Liver (tissue), 9 donors: ENCODE data around the gene KIAA1755. TPM values are rescaled to one million over a fixed set of nuclear protein-coding genes. Genes with fewer than 3 reads are reported as not detected.

Source experiments
- DNase-seq: peaks from one replicate; pipeline ENCODE4 v3.0.0-alpha.2; 2017; ENCODE audit warnings: low spot score
- H3K27ac ChIP-seq, 2 donors: one replicate each; pipeline ENCODE4 v1.7.0; 2013; ENCODE audit warnings: inconsistent platforms in 2 of 2, low read length in 2 of 2, control low read depth in 1 of 2, low read depth in 1 of 2, mild to moderate bottlenecking in 1 of 2
- H3K27me3 ChIP-seq, 4 donors: one replicate each; pipeline versions ENCODE4 v1.6.1 to v1.7.0; 2013; ENCODE audit warnings: low read length in 3 of 4, inconsistent platforms in 1 of 4, mild to moderate bottlenecking in 1 of 4, moderate library complexity in 1 of 4; ENCODE audit not compliant: control insufficient read depth in 4 of 4, insufficient read depth in 4 of 4
- H3K36me3 ChIP-seq, 4 donors: one replicate each; pipeline versions ENCODE4 v1.6.1 to v1.7.0; 2013; ENCODE audit warnings: low read length in 3 of 4, mild to moderate bottlenecking in 3 of 4, low read depth in 1 of 4, moderate library complexity in 1 of 4; ENCODE audit not compliant: control insufficient read depth in 4 of 4, insufficient read depth in 3 of 4
- H3K4me1 ChIP-seq, 4 donors: one replicate each; pipeline versions ENCODE4 v1.6.1 to v1.7.0; 2013; ENCODE audit warnings: low read length in 3 of 4, mild to moderate bottlenecking in 3 of 4, moderate library complexity in 1 of 4; ENCODE audit not compliant: control insufficient read depth in 4 of 4, insufficient read depth in 4 of 4
- H3K4me3 ChIP-seq, 3 donors: one replicate each; pipeline versions ENCODE4 v1.6.1 to v1.7.0; 2013; ENCODE audit warnings: low read length in 3 of 3, control low read depth in 1 of 3, low read depth in 1 of 3, mild to moderate bottlenecking in 1 of 3
- H3K9ac ChIP-seq, 2 donors: one replicate each; pipeline ENCODE4 v1.7.0; 2013; ENCODE audit warnings: low read length in 2 of 2, mild to moderate bottlenecking in 2 of 2, moderate library complexity in 2 of 2, control low read depth in 1 of 2, low read depth in 1 of 2
- H3K9me3 ChIP-seq, 4 donors: one replicate each; pipeline versions ENCODE4 v1.6.1 to v1.7.0; 2013; ENCODE audit warnings: low read length in 3 of 4; ENCODE audit not compliant: control insufficient read depth in 4 of 4
- CTCF ChIP-seq: fragments of 150-350 bp; IDR thresholded peaks from 2 replicates; pipeline ENCODE4 v1.5.1; 2017; ENCODE audit warnings: improper control_type of control experiment, low read depth, low read length; ENCODE audit not compliant: missing input control
- EGR1 ChIP-seq, 2 donors: IDR thresholded peaks; 2 replicates each; pipeline ENCODE4 v1.6.1; 2016 to 2018; ENCODE audit warnings: antibody characterized with exemption in 2 of 2, low read depth in 2 of 2
- FOXA1 ChIP-seq: IDR thresholded peaks from 2 replicates; pipeline ENCODE4 v1.6.1; 2016; ENCODE audit warnings: antibody characterized with exemption
- FOXA2 ChIP-seq: IDR thresholded peaks from 2 replicates; pipeline ENCODE4 v1.6.1; 2016; ENCODE audit warnings: antibody characterized with exemption
- GABPA ChIP-seq, 2 donors: IDR thresholded peaks in 1 of 2; conservative IDR thresholded peaks in 1 of 2; 2 replicates each; pipeline ENCODE4 v1.6.1; 2016; ENCODE audit warnings: antibody characterized with exemption in 2 of 2, mild to moderate bottlenecking in 1 of 2, moderate library complexity in 1 of 2
- HNF4A ChIP-seq, 2 donors: conservative IDR thresholded peaks; 2 replicates each; pipeline ENCODE4 v1.6.1; 2016; ENCODE audit warnings: antibody characterized with exemption in 2 of 2, mild to moderate bottlenecking in 2 of 2
- HNF4G ChIP-seq: IDR thresholded peaks from 2 replicates; pipeline ENCODE4 v1.6.1; 2016; ENCODE audit warnings: antibody characterized with exemption
- JUND ChIP-seq, 2 donors: IDR thresholded peaks; 2 replicates each; pipeline ENCODE4 v1.6.1; 2016; ENCODE audit warnings: antibody characterized with exemption in 2 of 2
- MAX ChIP-seq: IDR thresholded peaks from 2 replicates; pipeline ENCODE4 v1.6.1; 2016; ENCODE audit warnings: antibody characterized with exemption
- NR2F2 ChIP-seq: IDR thresholded peaks from 2 replicates; pipeline ENCODE4 v1.6.1; 2016; ENCODE audit warnings: antibody characterized with exemption
- RAD21 ChIP-seq, 2 donors: IDR thresholded peaks; 2 replicates each; pipeline ENCODE4 v1.6.1; 2016; ENCODE audit warnings: antibody characterized with exemption in 2 of 2, mild to moderate bottlenecking in 2 of 2
- RXRA ChIP-seq, 2 donors: IDR thresholded peaks; 2 replicates each; pipeline ENCODE4 v1.6.1; 2017 to 2018; ENCODE audit warnings: antibody characterized with exemption in 2 of 2, mild to moderate bottlenecking in 1 of 2
- TAF1 ChIP-seq: conservative IDR thresholded peaks from 2 replicates; pipeline ENCODE4 v1.6.1; 2016; ENCODE audit warnings: antibody characterized with exemption, mild to moderate bottlenecking
- YY1 ChIP-seq: IDR thresholded peaks from 2 replicates; pipeline ENCODE4 v1.6.1; 2016; ENCODE audit warnings: antibody characterized with exemption, mild to moderate bottlenecking
- WGBS: extraction: QIAGEN DNeasy Blood & Tissue Kit; methylation state at CpG from one replicate; pipeline ENCODE4 v1.1.7; 2013; 5-methylcytosine and 5-hydroxymethylcytosine counted together
- polyA plus RNA-seq, 2 donors: library from polyadenylated mRNA; stranded (reverse) in 1 of 2; unstranded in 1 of 2; fragments of 200-250 nt in 1 of 2; fragments of >200 nt in 1 of 2; fragmentation: Nextera tagmentation in 1 of 2; extraction: Ambion mirVana in 1 of 2; gene quantifications; one replicate each; pipeline versions ENCODE4 v1.2.1 to v1.2.3, GENCODE V29; 2013 to 2015
- total RNA-seq, 2 donors: library from RNA; depleted of rRNA; stranded (reverse); fragments of >200 nt; gene quantifications; one replicate each; pipeline ENCODE4 v1.2.3, GENCODE V29; 2014
- TF ChIP-seq, protein P1 (sequence below): IDR thresholded peaks from 2 replicates; pipeline ENCODE4 v1.6.1; 2016; ENCODE audit warnings: antibody characterized with exemption, mild to moderate bottlenecking
- TF ChIP-seq, protein P2 (sequence below): IDR thresholded peaks from 2 replicates; pipeline ENCODE4 v1.6.1; 2016; ENCODE audit warnings: antibody characterized with exemption
- TF ChIP-seq, protein P3 (sequence below): IDR thresholded peaks from 2 replicates; pipeline ENCODE4 v1.6.1; 2016; ENCODE audit warnings: antibody characterized with exemption
- donor health status: healthy.
- donor health status: healthy.
- donor health status: healthy.
- donor health status: healthy.
- donor health status: healthy.

The KIAA1755 gene
- total and polyA plus RNA-seq, 4 donors, result 0.09 to 1.4 (median 0.81) TPM

DNA sequence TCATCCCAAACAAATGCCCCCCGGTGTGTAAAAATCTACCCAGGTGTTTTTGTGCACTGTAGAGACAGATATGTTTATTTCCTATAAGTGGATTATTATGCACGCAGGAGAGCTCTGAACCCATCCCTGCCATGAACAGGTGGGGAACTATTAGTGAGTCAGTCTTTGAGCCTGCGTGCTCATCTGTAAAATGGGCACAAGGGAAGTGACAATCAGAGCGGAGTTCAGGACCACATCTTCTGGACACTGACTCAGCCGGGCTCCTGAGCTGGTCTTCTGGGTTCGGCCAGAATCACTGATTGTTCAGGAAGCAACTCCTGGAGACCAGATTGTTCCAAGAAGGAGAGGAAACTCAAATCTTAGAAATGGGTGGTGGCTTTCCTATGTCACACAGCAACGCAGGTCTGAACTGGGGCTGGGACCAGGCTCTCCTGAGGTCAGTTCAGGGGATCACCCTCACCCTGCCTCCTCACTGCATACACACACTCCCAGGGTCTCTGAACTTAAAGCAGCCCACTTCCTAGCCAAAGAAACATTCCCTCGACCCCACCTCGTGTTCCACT lies 68.1 kb downstream of the KIAA1755 start (continued):
- TF ChIP-seq, protein P1, sequence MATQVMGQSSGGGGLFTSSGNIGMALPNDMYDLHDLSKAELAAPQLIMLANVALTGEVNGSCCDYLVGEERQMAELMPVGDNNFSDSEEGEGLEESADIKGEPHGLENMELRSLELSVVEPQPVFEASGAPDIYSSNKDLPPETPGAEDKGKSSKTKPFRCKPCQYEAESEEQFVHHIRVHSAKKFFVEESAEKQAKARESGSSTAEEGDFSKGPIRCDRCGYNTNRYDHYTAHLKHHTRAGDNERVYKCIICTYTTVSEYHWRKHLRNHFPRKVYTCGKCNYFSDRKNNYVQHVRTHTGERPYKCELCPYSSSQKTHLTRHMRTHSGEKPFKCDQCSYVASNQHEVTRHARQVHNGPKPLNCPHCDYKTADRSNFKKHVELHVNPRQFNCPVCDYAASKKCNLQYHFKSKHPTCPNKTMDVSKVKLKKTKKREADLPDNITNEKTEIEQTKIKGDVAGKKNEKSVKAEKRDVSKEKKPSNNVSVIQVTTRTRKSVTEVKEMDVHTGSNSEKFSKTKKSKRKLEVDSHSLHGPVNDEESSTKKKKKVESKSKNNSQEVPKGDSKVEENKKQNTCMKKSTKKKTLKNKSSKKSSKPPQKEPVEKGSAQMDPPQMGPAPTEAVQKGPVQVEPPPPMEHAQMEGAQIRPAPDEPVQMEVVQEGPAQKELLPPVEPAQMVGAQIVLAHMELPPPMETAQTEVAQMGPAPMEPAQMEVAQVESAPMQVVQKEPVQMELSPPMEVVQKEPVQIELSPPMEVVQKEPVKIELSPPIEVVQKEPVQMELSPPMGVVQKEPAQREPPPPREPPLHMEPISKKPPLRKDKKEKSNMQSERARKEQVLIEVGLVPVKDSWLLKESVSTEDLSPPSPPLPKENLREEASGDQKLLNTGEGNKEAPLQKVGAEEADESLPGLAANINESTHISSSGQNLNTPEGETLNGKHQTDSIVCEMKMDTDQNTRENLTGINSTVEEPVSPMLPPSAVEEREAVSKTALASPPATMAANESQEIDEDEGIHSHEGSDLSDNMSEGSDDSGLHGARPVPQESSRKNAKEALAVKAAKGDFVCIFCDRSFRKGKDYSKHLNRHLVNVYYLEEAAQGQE, result no peak
- TF ChIP-seq RAD21 (IDR thresholded peaks at IDR 0.05) (no peak), GABPA (IDR thresholded peaks at IDR 0.05 in 1 of 2, conservative IDR thresholded peaks at IDR 0.05 in 1 of 2) (no peak), TAF1 (no peak), YY1 (no peak), HNF4G (no peak), RXRA (IDR thresholded peaks at IDR 0.05) (no peak), HNF4A (conservative IDR thresholded peaks at IDR 0.05) (no peak), JUND (IDR thresholded peaks at IDR 0.05) (no peak)

DNA sequence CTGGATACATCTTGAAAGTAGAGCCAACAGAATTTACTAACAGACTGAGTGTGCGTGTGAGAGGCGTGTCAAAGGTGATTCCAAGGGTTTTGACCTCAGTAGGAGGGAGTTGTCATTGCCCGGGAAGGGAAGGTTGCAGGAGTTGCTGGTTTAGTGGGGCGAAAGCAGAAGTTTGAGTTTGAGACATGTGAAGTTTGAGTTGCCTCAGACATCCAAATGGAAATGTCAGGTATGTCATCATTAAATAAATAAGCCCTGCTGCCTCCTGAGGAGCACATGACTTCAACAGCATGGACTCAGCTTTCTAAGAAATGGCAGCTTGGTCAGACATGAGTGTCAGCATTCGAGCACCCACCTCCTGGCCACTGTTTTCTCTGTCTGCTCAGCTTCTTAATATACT lies 68.9 kb downstream of the KIAA1755 start:
- 87% methylated on average over 5 of the region's 5 CpGs for WGBS
- no peak overlapping the region for H3K27ac ChIP-seq
- H3K9me3 ChIP-seq, result no peaks in the 10 kb centered on the region
- H3K4me1 ChIP-seq, result peaks cover 3 to 12% (median 9%) of the 10 kb centered on the region in 4 donors
- TF ChIP-seq RXRA (IDR thresholded peaks at IDR 0.05) (no peak), FOXA2 (no peak), YY1 (no peak), GABPA (IDR thresholded peaks at IDR 0.05 in 1 of 2, conservative IDR thresholded peaks at IDR 0.05 in 1 of 2) (no peak), CTCF (no peak), NR2F2 (no peak), FOXA1 (no peak), EGR1 (IDR thresholded peaks at IDR 0.05; ENCODE audit: low read depth in 2 of 2) (no peak), HNF4A (conservative IDR thresholded peaks at IDR 0.05) (no peak), RAD21 (IDR thresholded peaks at IDR 0.05) (no peak), MAX (no peak), HNF4G (no peak), TAF1 (no peak)
- TF ChIP-seq, protein P2, sequence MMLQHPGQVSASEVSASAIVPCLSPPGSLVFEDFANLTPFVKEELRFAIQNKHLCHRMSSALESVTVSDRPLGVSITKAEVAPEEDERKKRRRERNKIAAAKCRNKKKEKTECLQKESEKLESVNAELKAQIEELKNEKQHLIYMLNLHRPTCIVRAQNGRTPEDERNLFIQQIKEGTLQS, result no peak
- TF ChIP-seq, protein P1, result no peak
- TF ChIP-seq, protein P3, sequence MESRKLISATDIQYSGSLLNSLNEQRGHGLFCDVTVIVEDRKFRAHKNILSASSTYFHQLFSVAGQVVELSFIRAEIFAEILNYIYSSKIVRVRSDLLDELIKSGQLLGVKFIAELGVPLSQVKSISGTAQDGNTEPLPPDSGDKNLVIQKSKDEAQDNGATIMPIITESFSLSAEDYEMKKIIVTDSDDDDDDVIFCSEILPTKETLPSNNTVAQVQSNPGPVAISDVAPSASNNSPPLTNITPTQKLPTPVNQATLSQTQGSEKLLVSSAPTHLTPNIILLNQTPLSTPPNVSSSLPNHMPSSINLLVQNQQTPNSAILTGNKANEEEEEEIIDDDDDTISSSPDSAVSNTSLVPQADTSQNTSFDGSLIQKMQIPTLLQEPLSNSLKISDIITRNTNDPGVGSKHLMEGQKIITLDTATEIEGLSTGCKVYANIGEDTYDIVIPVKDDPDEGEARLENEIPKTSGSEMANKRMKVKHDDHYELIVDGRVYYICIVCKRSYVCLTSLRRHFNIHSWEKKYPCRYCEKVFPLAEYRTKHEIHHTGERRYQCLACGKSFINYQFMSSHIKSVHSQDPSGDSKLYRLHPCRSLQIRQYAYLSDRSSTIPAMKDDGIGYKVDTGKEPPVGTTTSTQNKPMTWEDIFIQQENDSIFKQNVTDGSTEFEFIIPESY, result no peak
- no peaks in the 10 kb centered on the region for H3K27me3 ChIP-seq
- no peak overlapping the region for H3K9ac ChIP-seq
- H3K4me3 ChIP-seq, result no peak overlapping the region
- DNase-seq, result no peak
- H3K36me3 ChIP-seq, result no peaks in the 10 kb centered on the region
